Fibroblast of lung (primary cell): Measurements from ENCODE around the gene KIAA1755.

Experiments
- CTCF ChIP-seq, 2 donors: IDR thresholded peaks in 1 of 2; conservative IDR thresholded peaks in 1 of 2; 1 replicate in 1 of 2; 2 replicates in 1 of 2; pipeline ENCODE4 v1.5.1; 2011 to 2012; ENCODE audit warnings: low read length in 2 of 2, control low read depth in 1 of 2, inconsistent platforms in 1 of 2, low read depth in 1 of 2, mild to moderate bottlenecking in 1 of 2
- EZH2 ChIP-seq: IDR thresholded peaks from 2 replicates; pipeline ENCODE4 v1.5.1; 2012; ENCODE audit warnings: low read length, control low read depth, mild to moderate bottlenecking; ENCODE audit errors: missing control alignments

GRCh38 chr20:38201356-38201755 is 59.2 kb downstream of the KIAA1755 start:
- TF ChIP-seq CTCF (conservative IDR thresholded peaks at IDR 0.05 in 1 of 2, IDR thresholded peaks at IDR 0.05 in 1 of 2; ENCODE audit: low read depth in 1 of 2, low read length in 2 of 2), result no peak
- no peak for TF ChIP-seq EZH2
